Hepatocyte (in vitro differentiated cells): Measurements from ENCODE around the gene PTPN11.

Experiments used
- CTCF ChIP-seq: fragments of 200-600 bp; sonication (generic); IDR thresholded peaks from 2 replicates; pipeline ENCODE4 v1.5.1; 2016; ENCODE audit warnings: antibody characterized with exemption, mild to moderate bottlenecking; ENCODE audit not compliant: poor library complexity
- EZH2 ChIP-seq: fragments of 200-600 bp; sonication (generic); IDR thresholded peaks from 2 replicates; pipeline ENCODE4 v1.6.1; 2016; ENCODE audit warnings: antibody characterized with exemption, mild to moderate bottlenecking, borderline replicate concordance

- no peak for TF ChIP-seq CTCF
- no peak for TF ChIP-seq EZH2
Measured at GRCh38 chr12:112422531-112422930, 3.8 kb downstream of the PTPN11 start.
